Islet precursor cell (in vitro differentiated cells): ENCODE data around the gene SLC34A3.

Source experiments
- DNase-seq: peaks from one replicate; pipeline ENCODE4 v3.0.0-alpha.2; 2018

SLC34A3 gene

DNA sequence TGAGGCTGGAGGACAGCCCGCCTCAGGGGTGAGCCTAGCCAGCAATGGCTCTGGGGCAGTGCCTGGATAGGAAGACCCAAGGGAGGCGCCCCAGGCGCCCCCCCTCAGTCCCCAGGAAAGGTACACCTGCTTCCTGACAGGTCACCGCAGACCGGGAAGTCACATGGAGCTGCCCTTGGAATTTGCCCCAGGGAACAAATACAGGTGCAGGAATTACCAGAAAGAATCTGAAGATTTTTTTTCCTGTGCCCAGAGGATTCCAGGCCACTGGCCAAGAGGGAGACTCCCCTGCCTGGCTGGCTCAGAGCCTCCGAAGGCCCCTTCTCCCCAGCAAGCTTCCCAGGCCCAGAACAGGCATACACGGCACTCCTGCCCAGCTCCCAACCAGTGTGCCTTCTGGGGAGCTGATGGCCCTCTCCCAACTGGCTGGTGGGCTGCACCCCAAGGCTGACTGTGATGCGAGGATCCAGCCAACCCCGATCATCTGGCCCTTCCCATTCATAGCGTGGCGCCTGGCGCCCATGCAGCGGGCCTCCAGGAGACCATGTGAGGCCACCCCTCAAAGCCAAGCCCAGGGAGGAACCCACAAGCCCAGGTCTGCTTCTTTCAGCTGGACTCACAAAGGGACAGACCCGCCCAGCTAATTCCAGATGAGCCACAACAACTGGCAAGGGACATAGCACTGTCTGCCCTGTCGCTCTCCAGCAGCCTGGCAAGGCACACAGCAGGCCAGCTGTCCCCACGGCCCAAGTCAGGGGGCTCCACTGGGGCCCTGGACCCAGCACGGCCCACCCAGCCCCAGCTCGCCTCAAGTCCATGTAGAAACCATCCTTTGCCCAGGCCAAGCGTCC is 32.4 kb upstream of the SLC34A3 start:
- peak; percentile 79 for DNase-seq

DNA sequence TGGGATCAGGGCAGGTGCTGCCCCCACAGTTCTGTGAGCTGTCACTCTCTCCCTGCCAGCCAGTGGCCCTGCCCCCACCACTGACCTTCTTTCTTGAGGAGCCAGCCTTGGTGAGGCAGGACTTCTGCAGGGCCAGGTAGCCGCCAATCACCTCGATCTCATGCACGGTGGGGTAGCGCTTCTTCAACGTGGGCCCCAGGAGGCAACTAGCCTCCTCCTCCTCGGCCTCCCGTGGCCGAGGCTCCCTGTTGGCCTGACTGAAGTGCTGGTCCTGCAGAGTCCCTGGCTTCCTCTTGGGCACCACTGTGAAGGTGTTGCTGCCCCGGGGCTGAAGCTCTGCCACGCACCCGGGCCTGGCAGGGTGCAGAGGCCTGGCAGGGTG is 31.8 kb upstream of the SLC34A3 start:
- no peak for DNase-seq

DNA sequence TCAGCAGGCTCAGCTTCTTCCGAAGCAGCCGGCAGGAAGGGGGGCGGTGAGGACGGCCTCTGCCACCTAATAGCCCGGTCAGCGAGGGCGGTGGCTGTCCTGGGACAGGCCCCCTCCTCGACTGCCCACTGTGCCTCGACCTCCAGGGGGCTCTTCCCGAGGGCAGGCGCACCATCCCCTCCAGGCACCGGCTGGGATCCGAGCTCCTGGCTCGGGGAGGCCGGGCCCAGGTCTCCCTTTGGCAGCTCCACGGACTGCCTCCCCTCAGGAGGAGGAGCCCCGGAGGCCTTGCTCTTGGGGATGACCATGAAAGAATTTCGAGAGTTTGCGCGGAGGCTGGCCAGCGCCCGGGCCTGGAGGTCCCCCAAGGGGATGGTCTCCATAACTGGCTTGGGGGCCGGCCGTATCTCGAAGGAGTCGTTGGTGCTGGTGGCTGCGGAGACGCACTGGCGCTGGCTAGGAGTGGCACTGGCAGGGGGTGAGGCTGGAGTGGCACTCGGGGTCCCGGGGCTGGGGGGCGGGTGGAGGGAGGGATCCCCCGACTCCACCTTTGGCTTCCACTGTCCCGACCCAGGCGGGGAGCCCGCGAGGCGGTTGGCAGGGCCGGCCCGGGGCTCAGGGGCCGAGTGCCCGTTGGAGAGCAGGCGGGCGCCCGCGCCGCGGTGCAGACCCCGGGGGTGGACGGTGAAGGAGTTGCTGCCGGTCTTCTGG is 31.1 kb upstream of the SLC34A3 start:
- no peak for DNase-seq

DNA sequence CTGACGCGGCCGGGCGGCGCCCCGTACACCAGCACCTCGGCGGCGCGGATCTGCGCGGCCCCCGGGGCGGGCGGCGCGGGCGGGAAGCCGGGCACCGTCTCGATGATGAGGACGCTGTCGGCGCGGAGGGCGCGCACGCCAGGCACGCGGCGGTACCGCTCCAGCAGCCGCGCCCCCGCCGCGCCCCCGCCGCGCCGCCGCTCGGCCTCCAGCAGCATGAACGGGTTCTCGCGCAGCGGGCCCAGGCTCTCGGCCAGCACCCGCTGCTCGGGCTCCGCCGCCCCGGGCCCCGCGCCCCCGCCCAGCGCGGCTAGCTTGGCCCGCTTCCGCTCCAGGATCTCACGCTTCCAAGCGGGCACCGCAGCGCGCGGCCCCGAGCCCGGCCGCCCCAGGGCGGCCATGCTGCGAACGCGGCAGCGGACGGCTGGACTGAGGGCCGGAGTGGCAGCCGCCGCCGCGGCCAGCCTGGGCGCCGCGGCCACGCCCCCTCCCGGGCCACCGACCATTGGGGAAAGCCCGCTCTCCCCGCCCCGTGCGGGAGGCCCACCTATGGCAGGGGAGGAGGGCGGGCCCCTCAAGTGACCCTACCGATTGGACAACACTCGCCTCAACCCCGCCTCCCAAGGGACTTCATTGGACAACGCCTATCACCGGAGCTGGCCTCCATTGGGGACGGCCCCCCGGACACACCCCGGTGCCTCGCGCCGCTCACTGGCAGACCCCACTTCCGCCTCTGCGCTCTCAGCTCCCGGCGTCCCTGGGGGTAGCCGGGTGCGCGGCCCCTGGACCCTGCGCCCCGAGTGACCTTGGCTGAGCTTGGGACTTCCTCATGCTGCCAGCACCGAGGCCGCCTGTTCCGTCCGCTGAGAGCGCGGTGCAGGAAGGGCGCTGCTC is 30.1 kb upstream of the SLC34A3 start, which contains the start of gene TPRN:
Gene TPRN (minus strand): TSS at position 431 of the 894 bp plus-strand sequence. CDS start 30 bp downstream, at position 401.
- DNase-seq: peak; percentile 99

DNA sequence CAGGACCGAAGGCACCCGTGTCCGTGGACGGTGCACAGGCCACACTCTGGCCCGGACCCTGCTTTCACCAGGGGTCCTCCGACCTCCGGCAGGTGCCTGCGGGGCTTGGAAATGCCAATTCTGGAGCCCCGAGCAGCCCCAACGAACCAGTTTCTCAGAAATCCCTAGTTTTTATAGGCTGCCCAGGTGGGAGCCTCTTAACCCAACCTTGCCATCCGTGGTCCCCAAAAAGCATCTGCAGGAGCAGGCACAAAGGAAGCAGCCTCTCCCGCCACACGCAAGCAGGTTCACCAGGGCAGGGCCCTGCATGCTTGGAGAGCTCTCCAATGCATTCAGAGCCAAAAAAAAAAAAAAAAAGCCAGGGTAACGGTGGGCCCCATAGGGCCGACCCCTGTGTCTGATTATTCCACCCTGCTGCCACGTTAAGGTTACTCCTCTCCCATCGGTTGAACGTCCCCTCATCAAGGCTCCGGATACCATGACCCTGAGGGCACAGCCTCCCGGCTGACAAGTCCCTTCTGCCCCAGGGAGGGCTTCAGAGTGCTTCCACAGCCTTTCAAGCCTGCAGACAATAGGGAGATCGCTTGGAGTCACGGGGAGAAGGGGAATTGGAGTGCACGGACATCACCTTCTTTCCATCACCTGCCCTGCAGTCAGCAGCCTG is 29.4 kb upstream of the SLC34A3 start:
- no peak for DNase-seq

DNA sequence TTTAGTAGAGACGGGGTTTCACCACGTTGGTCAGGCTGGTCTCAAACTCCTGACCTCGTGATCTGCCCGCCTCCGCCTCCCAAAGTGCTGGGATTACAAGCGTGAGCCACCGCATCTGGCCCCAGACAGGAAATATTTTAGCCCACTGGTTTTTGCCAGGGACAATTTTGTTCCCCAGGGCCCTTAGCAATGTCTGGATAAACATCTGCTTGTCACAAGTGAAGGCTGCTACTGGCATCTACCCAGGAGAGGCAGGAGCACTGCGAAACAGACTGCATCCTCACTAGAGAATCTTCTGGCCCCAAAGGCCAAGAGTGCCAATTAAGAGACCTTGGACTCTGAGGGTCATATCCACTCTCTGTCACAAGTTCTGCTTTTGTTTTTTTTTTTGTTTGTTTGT is 27.7 kb upstream of the SLC34A3 start:
- DNase-seq: no peak

DNA sequence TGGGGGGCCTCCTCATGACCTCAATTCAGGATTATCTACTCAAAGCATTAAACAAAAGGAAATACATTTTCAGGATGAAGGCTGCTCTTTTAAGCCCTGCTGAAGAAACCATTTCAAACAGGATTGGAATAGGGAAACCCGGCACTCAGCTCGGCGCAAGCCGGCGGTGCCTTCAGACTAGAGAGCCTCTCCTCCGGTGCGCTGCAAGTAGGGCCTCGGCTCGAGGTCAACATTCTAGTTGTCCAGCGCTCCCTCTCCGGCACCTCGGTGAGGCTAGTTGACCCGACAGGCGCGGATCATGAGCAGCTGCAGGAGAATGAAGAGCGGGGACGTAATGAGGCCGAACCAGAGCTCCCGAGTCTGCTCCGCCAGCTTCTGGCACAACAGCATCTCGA is 26.0 kb upstream of the SLC34A3 start:
- DNase-seq: no peak

DNA sequence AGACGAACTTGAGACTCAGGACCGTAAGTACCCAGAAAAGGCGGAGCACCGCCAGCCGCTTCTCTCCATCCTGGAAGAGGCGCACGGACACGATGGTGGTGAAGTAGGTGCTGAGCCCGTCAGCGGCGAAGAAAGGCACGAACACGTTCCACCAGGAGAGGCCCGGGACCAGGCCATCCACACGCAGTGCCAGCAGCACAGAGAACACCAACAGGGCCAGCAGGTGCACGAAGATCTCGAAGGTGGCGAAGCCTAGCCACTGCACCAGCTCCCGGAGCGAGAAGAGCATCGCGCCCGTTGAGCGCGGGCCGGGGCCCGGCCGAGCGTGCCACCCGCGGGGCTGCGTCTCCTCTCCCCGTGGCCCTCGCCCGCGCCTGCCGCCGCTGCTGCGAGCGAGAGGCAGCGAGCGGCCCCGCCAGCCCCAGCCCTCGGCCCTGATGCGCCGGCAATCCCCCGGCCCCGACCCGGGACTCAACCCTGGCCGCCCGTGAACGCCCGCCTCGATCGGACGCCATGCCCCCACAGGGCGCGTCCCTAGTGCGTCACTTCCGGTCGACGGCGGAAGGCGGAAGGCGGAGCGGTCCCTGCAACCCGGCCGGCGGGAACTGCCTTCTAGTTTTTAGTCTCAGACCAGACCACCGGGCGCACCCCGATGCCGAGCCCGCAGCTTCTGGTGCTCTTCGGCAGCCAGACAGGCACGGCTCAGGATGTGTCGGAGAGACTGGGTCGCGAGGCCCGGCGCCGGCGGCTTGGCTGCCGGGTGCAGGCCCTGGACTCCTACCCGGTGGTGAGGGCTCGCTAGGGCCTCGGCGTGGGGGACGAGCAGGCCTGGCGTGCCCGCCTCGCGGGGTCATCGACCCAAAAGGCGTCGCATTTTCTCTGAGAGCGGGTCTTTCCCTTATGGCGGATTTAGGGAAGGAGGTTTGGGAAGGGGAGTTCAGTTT is 25.3 kb upstream of the SLC34A3 start, which contains the start of the genes NDOR1 and TMEM203:
Gene NDOR1 (plus strand): TSS at position 575 of the 944 bp plus-strand sequence. CDS start 78 bp downstream, at position 653.
Gene TMEM203 (minus strand): TSS at position 523 of the 944 bp plus-strand sequence. CDS start 234 bp downstream, at position 289.
- DNase-seq: peak; percentile 93

DNA sequence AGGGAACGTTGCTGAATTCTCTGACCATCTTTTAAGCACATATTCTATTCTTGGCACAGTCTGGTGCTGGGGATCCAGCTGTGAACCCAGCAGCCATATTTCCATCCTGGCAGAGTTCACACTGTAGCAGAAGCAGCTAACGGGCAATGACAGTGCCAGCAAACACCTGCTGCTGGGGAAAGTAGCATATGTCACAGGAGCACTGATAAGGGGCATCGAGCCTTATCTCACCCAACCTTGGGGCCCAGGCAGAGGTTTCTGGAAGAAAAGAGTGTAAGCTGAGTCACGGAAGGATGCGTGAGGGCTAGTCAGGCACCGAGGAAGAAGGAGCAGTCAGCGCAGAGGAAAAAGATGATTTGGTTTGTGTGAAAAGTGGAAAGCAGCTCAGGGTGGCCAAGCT is 24.1 kb upstream of the SLC34A3 start:
- DNase-seq: no peak

DNA sequence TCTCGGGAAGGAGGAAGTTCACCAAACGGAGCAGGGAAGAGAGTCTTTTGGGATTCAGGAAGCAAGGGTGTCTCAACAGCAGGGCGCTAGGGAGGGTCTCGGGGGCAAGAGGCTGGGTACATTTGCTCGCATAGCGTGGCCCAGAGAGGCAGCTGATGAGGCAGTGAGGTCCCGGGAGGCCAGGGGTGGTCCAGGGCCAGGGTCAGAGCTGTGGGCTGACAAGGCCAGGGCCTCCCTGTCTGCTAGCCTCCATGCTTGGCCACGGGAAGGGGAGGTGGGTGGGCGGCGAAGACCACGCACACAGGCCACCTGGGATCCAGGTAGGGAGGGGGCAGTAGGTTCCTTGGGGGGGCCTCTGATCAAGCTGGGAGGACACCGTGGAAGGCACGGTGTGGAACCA is 19.2 kb upstream of the SLC34A3 start:
- DNase-seq: no peak

DNA sequence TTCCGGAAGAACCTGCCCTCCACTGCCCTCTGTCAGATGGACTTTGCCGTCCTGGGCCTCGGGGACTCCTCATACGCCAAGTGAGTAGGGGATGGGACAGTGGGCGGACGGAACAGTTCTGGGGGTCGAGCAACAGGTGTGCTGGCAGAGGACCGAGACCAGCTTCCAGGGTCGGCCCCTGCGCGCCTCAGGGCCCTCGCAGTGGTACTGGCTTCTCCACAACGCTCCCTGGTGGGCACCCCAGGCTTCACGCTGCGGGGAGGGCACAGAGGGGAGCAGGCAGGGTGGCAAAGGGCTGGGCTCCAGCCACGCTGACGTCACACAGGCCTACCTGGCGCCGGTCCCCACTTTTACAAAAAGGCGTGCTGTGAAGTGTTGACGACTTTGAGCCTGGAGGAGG is 18.2 kb upstream of the SLC34A3 start:
- DNase-seq: no peak

DNA sequence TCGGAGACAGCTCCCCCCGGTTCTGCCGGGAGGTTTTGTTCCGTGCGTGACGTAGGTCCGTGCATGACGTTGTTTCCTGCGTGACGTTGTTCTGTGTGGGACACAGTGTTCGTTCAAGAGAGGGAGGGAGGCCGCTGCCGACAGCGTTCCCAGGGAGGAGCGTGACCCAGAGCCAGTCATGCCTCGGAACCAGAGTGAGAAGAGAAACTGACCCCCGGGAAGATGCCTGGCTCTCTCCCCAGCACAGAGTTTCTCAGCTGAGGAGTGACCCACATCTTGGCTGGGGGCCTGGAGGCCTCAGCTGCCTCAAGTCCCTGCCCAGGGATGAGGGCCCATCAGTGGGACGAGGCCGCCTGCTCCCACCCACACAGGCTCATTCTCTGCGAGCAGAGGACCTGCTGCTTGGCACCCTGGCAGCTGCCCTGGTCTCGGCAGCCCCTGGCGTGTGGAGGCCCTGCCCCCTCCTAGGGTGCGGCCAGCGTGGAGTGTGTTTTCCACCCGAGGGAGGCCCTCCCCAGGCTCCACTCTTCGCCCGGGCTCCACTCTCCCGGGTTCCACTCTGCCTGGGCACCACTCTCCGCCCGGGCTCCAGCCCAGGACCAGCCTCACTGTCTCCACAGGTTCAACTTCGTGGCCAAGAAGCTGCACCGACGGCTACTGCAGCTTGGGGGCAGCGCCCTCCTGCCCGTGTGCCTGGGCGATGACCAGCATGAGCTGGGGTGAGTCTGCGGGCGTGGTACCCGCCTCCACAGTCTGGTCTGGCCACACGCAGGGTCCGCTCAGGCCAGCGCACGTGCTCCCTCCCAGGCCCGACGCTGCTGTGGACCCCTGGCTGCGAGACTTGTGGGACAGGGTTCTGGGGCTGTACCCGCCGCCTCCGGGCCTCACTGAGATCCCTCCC is 17.3 kb upstream of the SLC34A3 start:
- no peak for DNase-seq

DNA sequence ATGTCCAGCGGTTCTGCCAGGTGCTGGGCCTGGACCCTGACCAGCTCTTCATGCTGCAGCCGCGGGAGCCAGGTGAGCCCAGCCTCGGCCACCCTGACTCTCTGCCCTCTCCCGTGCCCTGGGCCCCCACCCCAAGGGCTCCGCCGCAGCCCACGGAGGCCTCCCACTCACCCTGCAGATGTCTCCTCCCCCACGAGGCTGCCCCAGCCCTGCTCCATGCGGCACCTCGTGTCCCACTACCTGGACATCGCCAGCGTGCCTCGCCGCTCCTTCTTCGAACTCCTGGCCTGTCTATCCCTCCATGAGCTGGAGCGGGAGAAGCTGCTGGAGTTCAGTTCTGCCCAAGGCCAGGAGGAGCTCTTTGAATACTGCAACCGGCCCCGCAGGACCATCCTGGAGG is 16.1 kb upstream of the SLC34A3 start:
- DNase-seq: no peak

DNA sequence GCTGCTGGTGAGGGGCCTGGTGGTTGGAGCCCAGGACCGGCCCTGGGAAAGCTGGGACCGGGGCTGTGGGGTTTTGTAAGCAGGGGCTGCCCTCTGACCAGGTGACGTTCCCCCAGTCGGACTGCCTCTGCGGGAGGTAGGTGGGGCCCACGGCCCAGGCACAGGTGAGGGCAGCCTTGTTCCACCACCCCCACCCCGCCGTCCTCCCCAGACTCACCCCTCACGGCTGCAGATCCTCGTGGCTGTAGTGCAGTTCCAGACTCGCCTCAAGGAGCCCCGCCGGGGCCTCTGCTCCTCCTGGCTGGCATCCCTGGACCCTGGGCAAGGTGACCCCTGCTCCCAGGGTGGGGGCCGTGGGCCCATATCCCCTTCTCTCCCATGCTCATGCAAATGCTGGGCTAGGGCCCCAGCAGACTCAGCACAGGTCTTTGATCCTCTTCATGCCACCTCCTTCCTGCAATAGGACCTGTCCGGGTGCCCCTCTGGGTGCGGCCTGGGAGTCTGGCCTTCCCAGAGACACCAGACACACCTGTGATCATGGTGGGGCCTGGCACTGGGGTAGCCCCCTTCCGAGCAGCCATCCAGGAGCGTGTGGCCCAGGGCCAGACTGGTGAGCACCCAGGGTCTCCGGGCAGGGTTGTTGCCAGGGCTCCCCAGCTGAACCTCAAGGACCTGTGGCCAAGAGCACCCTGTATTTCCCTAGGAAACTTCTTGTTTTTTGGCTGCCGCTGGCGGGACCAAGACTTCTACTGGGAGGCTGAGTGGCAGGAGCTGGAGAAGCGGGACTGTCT is 15.3 kb upstream of the SLC34A3 start:
- DNase-seq: no peak

DNA sequence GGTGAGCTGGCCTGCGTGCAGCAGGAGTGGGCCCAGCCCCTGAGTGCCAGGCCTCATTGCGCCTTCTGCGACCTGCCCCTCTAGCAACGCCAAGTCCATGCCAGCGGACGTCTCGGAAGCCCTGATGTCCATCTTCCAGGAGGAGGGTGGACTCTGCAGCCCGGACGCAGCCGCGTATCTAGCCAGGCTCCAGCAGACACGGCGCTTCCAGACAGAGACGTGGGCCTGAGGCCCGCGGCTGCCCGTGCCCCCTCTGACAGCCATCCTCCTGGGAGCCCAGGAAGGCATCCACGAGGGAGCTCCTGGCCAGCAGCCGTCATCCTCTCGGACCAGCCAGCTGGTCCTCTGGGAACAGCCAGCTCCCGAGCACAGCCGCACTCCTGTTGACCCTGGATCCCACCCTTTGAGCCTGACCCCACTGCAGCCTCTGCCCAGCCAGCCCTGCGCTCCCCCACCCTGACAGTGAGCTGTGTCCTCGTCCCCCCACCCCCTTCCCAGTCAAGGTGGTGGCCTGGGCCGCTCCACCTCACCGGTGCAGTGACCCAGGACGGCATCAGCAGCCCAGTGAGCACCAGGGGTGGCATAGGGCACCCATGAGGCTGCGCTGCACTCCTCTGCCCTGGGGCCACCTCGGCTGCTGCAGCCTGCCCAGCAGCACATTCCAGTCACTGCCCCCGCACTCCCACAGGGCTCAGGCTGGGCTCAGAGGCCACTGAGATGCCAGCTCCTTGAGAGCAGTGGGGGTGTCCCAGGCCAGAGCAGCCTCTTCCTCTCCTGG is 14.3 kb upstream of the SLC34A3 start:
- no peak for DNase-seq

DNA sequence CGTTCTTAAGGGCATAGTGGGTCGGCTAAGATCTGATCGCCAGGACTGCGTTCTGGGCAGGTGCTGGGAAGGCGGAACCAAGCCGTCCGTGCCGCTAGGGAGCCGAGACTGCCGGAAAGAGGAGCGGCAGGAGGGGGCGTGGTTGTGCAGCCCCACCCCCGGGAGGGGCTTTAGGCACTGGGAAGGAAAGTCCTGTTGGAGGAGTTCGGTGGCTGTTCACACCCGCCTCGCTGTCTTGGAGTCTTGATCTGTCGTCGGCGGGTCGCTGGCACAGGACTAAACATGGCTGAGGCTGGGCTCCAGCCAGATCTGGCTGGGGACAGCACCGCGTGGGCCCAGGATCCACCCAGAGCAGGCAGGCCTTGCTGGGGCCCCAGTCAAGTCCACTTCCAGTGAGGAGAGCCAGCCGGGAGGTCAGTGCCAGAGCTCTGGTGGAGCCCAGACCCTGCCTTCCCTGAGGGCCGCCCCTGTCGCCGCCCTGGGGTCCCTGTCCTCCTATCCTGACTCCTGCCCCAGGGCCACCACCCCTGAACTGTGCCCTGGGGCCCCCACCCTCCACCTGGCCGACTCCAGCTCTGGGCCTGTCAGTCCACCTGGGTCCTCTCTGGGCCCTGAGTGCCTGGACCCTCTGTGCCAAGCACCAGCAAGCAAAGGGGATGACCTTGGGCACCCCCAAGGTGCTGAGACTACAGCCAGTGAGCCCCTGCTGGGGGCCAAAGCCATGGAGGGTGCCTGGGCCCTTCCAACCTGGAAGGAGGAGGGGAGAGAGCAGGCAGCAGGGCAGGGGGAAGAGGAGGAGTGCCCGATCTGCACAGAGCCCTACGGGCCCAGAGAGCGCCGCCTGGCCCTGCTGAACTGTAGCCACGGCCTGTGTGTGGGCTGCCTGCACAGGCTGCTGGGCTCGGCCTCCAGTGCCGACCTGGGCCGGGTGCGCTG is 13.2 kb upstream of the SLC34A3 start:
- DNase-seq: peak; percentile 87

DNA sequence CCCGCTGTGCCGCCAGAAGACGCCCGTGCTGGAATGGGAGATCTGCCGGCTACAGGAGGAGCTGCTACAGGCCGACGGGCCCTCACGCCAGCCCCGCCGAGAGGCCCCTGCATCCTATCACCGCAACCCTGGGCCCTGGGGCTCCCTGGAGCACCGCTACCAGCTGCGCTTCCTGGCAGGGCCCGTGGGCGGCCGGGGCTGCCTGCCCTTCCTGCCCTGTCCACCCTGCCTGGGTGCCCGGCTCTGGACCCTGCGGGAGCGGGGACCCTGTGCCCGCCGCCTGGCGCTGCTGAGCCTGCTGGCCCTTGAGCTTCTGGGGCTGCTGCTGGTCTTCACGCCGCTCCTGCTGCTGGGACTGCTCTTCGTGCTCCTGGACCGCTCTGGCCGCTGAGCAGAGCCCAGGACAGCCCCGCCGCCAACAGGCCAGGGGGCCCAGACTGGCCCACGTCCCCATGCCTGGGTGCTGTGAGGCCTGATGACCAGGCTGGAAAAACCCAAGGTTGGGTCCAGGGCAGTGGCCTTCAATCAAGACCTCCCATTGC is 12.4 kb upstream of the SLC34A3 start:
- no peak for DNase-seq
